ENCODE data around the gene FHIT.

DNA sequence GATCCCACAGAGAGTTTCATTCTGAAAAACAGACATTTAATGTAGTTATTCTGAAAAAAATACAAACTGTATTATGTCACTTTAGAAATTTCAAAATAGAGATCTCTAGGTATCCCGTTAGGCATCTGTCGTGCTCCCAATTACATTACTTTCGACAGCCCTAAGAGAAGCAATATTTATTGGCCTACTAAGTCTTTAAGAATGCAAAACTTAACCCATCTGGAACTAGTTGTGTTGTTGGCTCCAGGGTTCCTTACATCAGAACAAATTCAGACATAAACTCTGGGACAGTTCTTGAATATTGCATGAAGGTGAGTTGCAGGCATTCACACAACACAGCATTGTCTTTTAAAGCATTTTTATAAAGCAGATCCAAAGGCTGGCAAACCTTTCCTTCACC, 498.4 kb downstream of the FHIT start:
- TF ChIP-seq POLR2A (IDR thresholded peaks at IDR 0.05): no peak
- TF ChIP-seq, protein P1, sequence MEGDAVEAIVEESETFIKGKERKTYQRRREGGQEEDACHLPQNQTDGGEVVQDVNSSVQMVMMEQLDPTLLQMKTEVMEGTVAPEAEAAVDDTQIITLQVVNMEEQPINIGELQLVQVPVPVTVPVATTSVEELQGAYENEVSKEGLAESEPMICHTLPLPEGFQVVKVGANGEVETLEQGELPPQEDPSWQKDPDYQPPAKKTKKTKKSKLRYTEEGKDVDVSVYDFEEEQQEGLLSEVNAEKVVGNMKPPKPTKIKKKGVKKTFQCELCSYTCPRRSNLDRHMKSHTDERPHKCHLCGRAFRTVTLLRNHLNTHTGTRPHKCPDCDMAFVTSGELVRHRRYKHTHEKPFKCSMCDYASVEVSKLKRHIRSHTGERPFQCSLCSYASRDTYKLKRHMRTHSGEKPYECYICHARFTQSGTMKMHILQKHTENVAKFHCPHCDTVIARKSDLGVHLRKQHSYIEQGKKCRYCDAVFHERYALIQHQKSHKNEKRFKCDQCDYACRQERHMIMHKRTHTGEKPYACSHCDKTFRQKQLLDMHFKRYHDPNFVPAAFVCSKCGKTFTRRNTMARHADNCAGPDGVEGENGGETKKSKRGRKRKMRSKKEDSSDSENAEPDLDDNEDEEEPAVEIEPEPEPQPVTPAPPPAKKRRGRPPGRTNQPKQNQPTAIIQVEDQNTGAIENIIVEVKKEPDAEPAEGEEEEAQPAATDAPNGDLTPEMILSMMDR (IDR thresholded peaks at IDR 0.05): no peak
